Gastroesophageal sphincter (tissue), 3 donors: ENCODE measurements around the gene SSBP3.

Source experiments
- CTCF ChIP-seq, 4 experiments: fragments of 200-600 bp in 2 of 4; fragments of 450-650 bp in 2 of 4; sonication (generic) in 1 of 4; IDR thresholded peaks; one replicate each; pipeline ENCODE4 v1.5.1; 2017 to 2019; ENCODE audit warnings: antibody characterized with exemption in 4 of 4, mild to moderate bottlenecking in 2 of 4, moderate library complexity in 2 of 4
- POLR2A ChIP-seq, 2 donors: fragments of 450-650 bp; IDR thresholded peaks; one replicate each; pipeline ENCODE4 v1.6.1; 2017; ENCODE audit warnings: antibody characterized with exemption in 2 of 2, mild to moderate bottlenecking in 2 of 2, moderate library complexity in 1 of 2

GRCh38 chr1:54266195-54266594 lies 140.0 kb downstream of the SSBP3 start:
- TF ChIP-seq CTCF (IDR thresholded peaks at IDR 0.05) (no peak), POLR2A (IDR thresholded peaks at IDR 0.05) (no peak)
